ENCODE measurements around the gene CNN3. TPM values are rescaled to one million over a fixed set of nuclear protein-coding genes. Genes with fewer than 3 reads are reported as not detected.
A peak's percentile ranks its signal among the peaks of the same experiment; 100 is the strongest.

Gene CNN3
- total RNA-seq, 4 donors from 2014 or later = 22.4 to 96.2 (median 59.7) TPM

GRCh38 chr1:94958081-94958480 lies 31.2 kb upstream of the CNN3 start:
- no peak for DNase-seq
- no peaks in the 10 kb centered on the region for H3K36me3 ChIP-seq
- intact Hi-C loops (cut with DNase I; ENCODE audit: low total_unique reads) (no loop called here), in situ Hi-C loops (cut with MboI; ENCODE audit: low pct_ligation_motif_present in 1 of 4, low pct_unique_long_range_greater_than_20kb in 1 of 4, low sequenced_read_pairs in 3 of 4) (no loop called here)
- TF ChIP-seq CTCF (IDR thresholded peaks at IDR 0.05) (no peak), POLR2A (IDR thresholded peaks at IDR 0.05) (no peak), EP300 (IDR thresholded peaks at IDR 0.05; ENCODE audit: low read depth) (no peak), POLR2AphosphoS5 (IDR thresholded peaks at IDR 0.05) (no peak)
- H3K9me3 ChIP-seq = no peaks in the 10 kb centered on the region
- H3K4me3 ChIP-seq = no peak overlapping the region
- peaks cover 16 to 49% (median 30%) of the 10 kb centered on the region in 4 donors for H3K4me1 ChIP-seq
- no peak overlapping the region for H3K27ac ChIP-seq
- WGBS, 2 donors (ENCODE audit: low coverage in 1 of 2) = 100% methylated on average over 1 of the region's 1 CpG
- no peaks in the 10 kb centered on the region for H3K27me3 ChIP-seq

GRCh38 chr1:94955767-94956632 lies 29.1 kb upstream of the CNN3 start:
- Histone ChIP-seq H3K27me3 (no peaks in the 10 kb centered on the region), H3K36me3 (no peaks in the 10 kb centered on the region), H3K4me1 (peaks cover 5 to 31% (median 18%) of the 10 kb centered on the region in 4 donors), H3K4me3 (no peak overlapping the region), H3K9me3 (no peaks in the 10 kb centered on the region), H3K27ac (peak overlapping the region; percentile 44 to 68 (median 56))
- 42 to 48% methylated on average over 2 to 6 of the region's 6 CpGs for WGBS, 2 donors (ENCODE audit: low coverage in 1 of 2)
- DNase-seq = no peak
- intact Hi-C loops (cut with DNase I; ENCODE audit: low total_unique reads) (no loop called here), in situ Hi-C loops (cut with MboI; ENCODE audit: low pct_ligation_motif_present in 1 of 4, low pct_unique_long_range_greater_than_20kb in 1 of 4, low sequenced_read_pairs in 3 of 4) (no loop called here)
- no peak for TF ChIP-seq CTCF (IDR thresholded peaks at IDR 0.05)
- no peak for TF ChIP-seq POLR2AphosphoS5 (IDR thresholded peaks at IDR 0.05)
- TF ChIP-seq EP300 (IDR thresholded peaks at IDR 0.05; ENCODE audit: low read depth) = no peak
- TF ChIP-seq POLR2A (IDR thresholded peaks at IDR 0.05) = no peak

GRCh38 chr1:94954263-94955220 lies 27.6 kb upstream of the CNN3 start:
- in situ Hi-C loops (cut with MboI; ENCODE audit: low pct_ligation_motif_present in 1 of 4, low pct_unique_long_range_greater_than_20kb in 1 of 4, low sequenced_read_pairs in 3 of 4) = no loop called here
- Histone ChIP-seq H3K9me3 (no peaks in the 10 kb centered on the region), H3K36me3 (no peaks in the 10 kb centered on the region), H3K4me1 (peaks cover 5 to 36% (median 18%) of the 10 kb centered on the region in 4 donors), H3K27me3 (no peaks in the 10 kb centered on the region), H3K4me3 (no peak overlapping the region), H3K27ac (peak overlapping the region; percentile 1 to 68 (median 56))
- TF ChIP-seq POLR2AphosphoS5 (IDR thresholded peaks at IDR 0.05) (no peak), POLR2A (IDR thresholded peaks at IDR 0.05) (no peak), EP300 (IDR thresholded peaks at IDR 0.05; ENCODE audit: low read depth) (no peak), CTCF (IDR thresholded peaks at IDR 0.05) (no peak)
- no peak for DNase-seq
- intact Hi-C loops (cut with DNase I; ENCODE audit: low total_unique reads) = no loop called here
- 81 to 85% methylated on average over 8 to 9 of the region's 9 CpGs for WGBS, 2 donors (ENCODE audit: low coverage in 1 of 2)

- in situ Hi-C loops (cut with MboI; ENCODE audit: low pct_ligation_motif_present in 1 of 4, low pct_unique_long_range_greater_than_20kb in 1 of 4, low sequenced_read_pairs in 3 of 4) = no loop called here
Observed at GRCh38 chr1:94953746-94954145, 26.8 kb upstream of the CNN3 start.

More at GRCh38 chr1:94953746-94954145, 26.8 kb upstream of the CNN3 start:
- intact Hi-C loops (cut with DNase I; ENCODE audit: low total_unique reads) = no loop called here
- no peaks in the 10 kb centered on the region for H3K27me3 ChIP-seq
- H3K4me1 ChIP-seq = peaks cover 5 to 36% (median 18%) of the 10 kb centered on the region in 4 donors
- no peaks in the 10 kb centered on the region for H3K36me3 ChIP-seq
- WGBS, 2 donors (ENCODE audit: low coverage in 1 of 2) = 52 to 64% methylated on average over 3 to 6 of the region's 6 CpGs
- no peak overlapping the region for H3K4me3 ChIP-seq
- TF ChIP-seq POLR2A (IDR thresholded peaks at IDR 0.05) (no peak), POLR2AphosphoS5 (IDR thresholded peaks at IDR 0.05) (no peak), EP300 (IDR thresholded peaks at IDR 0.05; ENCODE audit: low read depth) (no peak), CTCF (IDR thresholded peaks at IDR 0.05) (no peak)
- H3K27ac ChIP-seq = peak overlapping the region in 3 of 4 donors; percentile 1 to 42 (median 2)
- H3K9me3 ChIP-seq = no peaks in the 10 kb centered on the region
- DNase-seq = no peak

Measured in transverse colon (tissue), 4 donors.